Left forelimb (tissue), 1 donor: ENCODE measurements around the gene PPP6R1.
A peak's percentile ranks its signal among the peaks of the same experiment; 100 is the strongest.

Experiments
- DNase-seq: peaks from one replicate; pipeline ENCODE4 v3.0.0-alpha.2; 2018; ENCODE audit warnings: low spot score

PPP6R1 gene

GRCh38 chr19:55283548-55284377, 24.9 kb upstream of the PPP6R1 start, which contains the start of gene BRSK1:
BRSK1 (plus strand) TSS chr19:55283997; CDS start chr19:55284443, 446 bp downstream.
- DNase-seq, result peak; percentile 86

DNA sequence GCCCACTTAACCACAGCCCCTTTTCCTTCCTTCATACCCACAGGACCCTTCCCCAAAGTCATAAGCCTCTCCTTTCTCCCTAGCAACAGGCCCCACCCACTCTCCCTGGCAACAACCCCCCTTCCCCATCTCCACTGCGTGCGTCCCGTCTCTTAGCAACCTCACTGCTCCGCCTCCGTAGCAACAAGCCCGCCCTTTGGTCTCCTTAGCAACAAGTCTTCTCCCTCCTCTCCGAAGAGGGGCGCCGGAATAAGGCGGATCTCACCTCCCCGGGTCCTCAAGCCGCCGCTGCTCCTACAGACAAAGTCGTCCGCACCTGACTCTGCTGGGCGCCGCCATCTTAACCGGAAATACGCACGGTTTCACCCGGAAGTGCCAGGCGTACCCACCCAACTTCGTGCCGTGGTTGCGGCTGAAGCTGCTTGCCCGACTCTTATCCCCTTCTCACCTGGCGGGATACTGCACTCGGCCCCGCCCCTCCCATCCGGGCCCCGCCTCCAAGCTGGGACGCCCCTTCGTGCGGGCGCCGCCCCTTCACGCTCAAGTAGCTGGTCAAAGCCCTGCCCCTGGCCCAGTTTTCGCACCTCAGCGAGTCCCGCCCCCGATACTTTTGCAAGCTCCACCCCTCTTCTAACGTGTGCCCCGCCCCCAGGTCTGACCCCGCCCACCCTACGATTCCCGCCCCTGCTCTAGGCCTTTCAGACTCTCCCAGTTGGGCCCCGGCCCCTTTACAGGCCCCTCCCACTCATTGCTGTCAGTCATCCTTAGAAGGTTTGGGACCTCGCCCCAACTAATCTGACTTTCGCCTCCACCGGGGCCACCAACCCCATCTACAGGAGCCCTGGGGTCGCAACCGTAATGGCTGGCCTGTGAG, 21.2 kb upstream of the PPP6R1 start, which contains the start of gene HSPBP1:
TSS of gene HSPBP1 (minus strand) at position 341 of the 874 bp plus-strand sequence. CDS start 502 bp downstream, outside the sequence.
- peak; percentile 95 for DNase-seq

DNA sequence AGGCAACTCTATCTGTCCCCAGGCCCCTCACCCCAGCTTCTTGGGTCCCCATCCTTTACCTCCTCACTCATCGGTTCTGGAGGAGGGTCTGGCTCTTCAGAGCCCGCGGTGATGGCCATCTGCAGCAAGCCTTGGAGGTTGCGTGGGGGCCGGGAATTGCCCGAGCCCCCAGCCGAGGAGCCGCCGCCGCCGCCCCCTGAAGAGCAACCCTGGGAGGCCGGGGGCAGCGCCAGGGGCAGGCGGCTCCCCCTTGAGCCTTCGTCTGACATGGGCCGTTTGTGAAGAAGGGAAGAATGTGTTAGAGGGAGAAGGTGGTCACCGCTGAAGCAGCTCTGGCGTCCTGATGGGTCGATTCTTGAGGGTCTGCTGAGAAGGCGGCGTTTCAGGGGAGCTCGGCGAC, 20.5 kb upstream of the PPP6R1 start:
- no peak for DNase-seq

DNA sequence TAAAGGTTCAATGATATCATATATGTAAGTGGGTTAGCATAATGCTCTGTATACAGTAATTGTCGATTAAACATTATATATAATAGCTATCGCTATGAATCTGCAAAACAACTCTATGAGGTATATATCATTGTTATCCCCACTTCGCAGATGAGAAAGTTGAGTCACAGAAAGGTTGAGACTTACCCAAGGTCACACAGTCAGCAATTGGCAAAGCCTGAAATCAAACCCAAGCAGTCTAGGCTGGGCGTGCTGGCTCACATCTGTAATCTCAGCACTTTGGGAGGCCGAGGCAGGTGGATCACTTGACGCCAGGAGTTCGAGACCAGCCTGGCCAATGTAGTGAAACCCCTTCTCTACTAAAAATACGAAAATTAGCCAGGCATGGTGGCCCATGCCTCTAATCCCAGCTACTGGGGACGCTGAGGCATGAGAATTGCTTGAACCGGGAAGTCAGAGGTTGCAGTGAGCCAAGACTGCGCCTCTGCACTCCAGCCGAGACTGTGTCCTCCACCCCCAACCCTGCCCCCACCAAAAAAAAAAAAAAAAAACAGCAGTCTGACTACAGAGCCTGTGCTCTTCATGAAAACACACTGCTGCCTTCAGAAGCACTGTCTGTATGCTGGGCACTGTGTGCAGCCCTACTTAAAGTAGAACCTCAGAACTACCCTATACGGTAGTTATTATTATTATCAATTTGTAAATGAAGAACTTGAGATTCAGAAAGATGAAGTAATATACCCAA, 19.7 kb upstream of the PPP6R1 start:
- no peak for DNase-seq

GRCh38 chr19:55277494-55277893, 18.7 kb upstream of the PPP6R1 start:
- DNase-seq, result no peak

DNA sequence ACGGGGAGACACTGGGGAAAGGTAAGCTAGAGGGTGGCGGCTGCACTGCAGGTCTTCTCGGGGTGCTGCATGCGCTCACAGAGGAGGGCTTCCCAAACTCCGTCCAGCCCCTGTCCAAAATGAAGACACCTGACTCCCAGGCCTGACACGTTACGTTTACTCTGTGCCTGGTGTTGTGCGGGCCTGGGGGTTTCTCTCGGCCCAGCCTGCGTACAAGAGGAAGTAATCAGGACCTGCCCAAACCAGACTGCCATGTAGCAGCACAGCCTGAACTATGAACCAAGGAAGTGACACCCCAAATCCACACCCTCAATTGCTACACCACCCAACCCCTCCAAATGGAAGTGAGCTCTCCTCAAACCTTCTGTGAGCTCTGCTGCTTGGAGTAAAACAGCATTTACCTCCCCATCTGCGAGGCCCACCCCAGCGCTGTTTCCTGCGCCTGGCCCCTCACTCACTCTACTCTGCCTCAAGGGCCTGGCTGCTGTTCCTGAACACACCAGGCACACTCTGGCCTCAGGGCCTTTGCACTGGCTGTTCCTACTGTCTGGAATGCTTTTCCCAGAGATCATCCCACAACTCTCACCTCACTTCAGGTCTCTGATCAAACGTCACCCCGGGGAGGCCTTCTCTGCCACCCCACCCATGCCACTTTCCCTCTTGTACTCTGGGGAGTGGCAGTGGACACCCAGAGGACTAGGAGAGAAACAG, 18.1 kb upstream of the PPP6R1 start:
- DNase-seq, result no peak

DNA sequence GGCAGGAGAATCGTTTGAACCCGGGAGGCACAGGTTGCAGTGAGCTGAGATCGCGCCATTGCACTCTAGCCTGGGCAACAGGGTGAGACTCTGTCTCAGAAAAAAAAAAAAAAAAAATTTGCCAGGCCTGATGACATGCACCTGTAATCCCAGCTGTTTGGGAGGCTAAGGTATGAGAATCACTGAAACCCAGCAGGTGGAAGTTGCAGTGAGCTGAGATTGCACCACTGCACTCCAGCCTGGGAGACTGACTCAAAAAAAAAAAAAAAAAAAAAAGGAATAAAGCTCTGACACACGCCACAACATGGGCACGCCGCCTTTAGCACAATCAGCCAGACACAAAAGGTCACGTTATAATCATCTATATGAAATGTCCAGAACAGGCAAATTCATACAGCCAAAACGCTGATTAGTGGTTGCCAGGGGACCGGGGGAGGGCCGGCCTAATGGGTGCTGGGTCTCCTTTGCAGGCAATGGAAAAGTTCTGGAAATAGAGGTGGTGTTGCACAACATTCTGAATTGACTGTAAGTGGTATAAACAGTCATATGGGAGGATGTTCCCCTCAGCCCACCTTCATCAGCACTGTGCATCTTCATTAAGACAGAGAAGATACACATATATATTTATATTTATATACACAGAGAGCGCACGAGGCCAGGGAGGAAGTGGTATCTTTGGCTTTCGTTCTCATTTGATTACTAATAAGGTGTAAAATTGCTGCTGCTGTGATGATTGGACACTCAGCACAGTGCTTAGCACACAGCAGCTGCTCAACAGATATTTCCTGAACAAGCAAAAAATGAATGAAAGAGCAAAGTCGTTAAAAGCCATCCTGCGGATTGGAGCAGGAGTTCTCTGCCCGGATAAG, 17.3 kb upstream of the PPP6R1 start:
- DNase-seq, result no peak

DNA sequence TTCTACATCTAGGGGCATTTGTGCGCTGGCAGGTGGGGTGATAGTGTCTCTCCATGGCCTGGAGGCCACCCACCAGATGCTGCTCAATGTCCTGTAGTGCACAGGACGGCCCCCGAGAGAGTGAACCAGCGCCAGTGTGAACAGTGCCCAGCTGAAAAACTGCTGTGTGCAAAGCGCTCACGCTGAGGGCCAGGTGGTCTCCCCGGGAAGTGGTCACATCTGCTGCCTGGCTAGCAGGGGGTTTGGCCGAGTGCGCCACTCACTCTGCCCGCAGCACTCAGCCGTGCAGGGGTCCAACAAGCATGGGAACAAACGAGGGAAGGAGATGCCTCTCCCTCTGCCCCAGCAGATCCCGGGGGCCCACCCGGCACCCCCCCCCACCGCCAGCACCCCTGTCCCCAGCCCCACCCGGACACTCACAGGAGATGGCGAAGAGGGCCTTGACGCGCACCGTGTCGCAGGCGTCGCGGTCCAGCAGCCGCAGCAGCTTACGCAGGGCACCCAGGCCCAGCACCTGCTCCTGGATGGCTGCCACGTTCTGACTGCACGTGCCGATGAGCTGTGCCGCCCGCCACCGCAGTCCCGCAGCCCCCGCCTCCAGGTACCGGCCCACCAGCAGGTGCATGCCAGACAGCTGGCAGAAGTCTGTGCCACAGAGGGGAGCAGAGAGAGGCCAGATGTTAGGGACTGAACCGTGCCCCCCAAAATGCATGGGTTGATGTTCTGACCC, 15.3 kb upstream of the PPP6R1 start:
- no peak for DNase-seq

DNA sequence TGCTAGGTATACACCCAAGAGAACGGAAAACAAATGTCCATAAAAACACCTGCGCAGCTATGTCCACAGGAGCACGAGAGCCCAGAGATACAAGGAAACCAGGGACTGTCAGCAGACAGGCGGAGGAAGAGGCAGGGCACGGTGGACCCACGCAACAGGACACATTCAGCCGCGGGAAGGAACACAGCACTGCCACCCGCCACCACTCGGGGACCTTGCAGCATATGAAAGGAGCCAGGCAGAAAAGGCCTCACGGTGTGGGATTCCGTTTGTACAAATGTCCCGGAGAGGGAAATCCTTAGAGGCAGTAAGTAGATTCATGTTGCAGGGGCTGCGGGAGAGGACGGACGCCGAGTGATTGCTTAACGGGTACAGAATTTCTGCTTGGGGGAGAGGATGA, 13.3 kb upstream of the PPP6R1 start:
- DNase-seq, result no peak

- DNase-seq, result no peak
Measured at GRCh38 chr19:55270172-55270942, 11.5 kb upstream of the PPP6R1 start.

- DNase-seq, result no peak
Measured at GRCh38 chr19:55269299-55269698, 10.5 kb upstream of the PPP6R1 start.

GRCh38 chr19:55266840-55267239, 8.0 kb upstream of the PPP6R1 start:
- DNase-seq, result no peak

DNA sequence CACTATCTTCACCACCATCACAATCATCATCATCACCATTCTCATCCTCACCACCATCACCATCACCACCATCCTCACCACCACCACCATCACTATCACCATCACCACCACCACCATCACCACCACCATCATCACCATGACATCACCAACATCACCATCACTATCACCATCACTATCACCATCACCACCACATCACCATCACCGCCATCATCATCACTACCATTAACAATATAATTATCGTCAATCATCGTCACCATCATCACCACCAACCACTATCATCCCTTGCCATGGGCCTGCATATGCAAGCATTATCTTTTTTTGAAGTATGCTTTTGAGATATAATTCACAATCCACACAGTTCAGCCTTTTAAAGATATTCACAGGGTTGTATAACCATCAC, 7.6 kb upstream of the PPP6R1 start:
- no peak for DNase-seq

- DNase-seq, result no peak
Measured at GRCh38 chr19:55265723-55266386, 7.0 kb upstream of the PPP6R1 start.

GRCh38 chr19:55265173-55265572, 6.4 kb upstream of the PPP6R1 start:
- DNase-seq, result no peak

- DNase-seq, result no peak
Measured at GRCh38 chr19:55264531-55264930, 5.7 kb upstream of the PPP6R1 start.

DNA sequence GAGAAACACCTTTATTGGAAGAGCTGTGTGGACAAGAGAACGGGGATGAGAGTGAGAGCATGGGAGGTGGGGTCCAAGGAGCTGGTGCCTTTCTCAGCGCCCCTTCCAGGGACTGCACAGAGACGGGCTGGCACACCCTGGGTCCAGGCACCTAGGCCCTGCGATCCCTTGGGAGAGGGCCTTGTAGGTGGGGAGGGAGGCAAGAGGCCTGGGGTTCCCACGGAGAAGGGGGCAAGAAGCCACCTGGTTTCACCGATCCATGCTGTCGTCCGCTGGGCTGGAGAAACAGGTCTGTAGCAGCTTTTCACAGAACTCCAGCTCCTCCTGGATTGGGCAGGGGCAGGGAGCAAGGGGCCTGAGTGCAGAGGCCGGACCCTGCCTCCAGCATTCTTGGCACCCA, 3.5 kb upstream of the PPP6R1 start:
- no peak for DNase-seq

- no peak for DNase-seq
Measured at GRCh38 chr19:55261671-55262126, 2.9 kb upstream of the PPP6R1 start.
